Germinal center (tissue), 1 donor: ENCODE results near the gene PPP6R1.

ENCODE experiments used
- DNase-seq: peaks from one replicate; pipeline ENCODE4 v3.0.0; 2012; ENCODE audit warnings: mixed read lengths, low spot score

The PPP6R1 gene

DNA sequence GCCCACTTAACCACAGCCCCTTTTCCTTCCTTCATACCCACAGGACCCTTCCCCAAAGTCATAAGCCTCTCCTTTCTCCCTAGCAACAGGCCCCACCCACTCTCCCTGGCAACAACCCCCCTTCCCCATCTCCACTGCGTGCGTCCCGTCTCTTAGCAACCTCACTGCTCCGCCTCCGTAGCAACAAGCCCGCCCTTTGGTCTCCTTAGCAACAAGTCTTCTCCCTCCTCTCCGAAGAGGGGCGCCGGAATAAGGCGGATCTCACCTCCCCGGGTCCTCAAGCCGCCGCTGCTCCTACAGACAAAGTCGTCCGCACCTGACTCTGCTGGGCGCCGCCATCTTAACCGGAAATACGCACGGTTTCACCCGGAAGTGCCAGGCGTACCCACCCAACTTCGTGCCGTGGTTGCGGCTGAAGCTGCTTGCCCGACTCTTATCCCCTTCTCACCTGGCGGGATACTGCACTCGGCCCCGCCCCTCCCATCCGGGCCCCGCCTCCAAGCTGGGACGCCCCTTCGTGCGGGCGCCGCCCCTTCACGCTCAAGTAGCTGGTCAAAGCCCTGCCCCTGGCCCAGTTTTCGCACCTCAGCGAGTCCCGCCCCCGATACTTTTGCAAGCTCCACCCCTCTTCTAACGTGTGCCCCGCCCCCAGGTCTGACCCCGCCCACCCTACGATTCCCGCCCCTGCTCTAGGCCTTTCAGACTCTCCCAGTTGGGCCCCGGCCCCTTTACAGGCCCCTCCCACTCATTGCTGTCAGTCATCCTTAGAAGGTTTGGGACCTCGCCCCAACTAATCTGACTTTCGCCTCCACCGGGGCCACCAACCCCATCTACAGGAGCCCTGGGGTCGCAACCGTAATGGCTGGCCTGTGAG, 21.2 kb upstream of the PPP6R1 start, which contains the start of gene HSPBP1:
Gene HSPBP1, minus strand, starts transcription at position 341 of the 874 bp plus-strand sequence. CDS start 502 bp downstream, outside the sequence.
- DNase-seq, result peak; percentile 89

DNA sequence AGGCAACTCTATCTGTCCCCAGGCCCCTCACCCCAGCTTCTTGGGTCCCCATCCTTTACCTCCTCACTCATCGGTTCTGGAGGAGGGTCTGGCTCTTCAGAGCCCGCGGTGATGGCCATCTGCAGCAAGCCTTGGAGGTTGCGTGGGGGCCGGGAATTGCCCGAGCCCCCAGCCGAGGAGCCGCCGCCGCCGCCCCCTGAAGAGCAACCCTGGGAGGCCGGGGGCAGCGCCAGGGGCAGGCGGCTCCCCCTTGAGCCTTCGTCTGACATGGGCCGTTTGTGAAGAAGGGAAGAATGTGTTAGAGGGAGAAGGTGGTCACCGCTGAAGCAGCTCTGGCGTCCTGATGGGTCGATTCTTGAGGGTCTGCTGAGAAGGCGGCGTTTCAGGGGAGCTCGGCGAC, 20.5 kb upstream of the PPP6R1 start:
- no peak for DNase-seq

- DNase-seq, result no peak
These were observed 19.7 kb upstream of the PPP6R1 start for GRCh38 chr19:55278391-55279135.

DNA sequence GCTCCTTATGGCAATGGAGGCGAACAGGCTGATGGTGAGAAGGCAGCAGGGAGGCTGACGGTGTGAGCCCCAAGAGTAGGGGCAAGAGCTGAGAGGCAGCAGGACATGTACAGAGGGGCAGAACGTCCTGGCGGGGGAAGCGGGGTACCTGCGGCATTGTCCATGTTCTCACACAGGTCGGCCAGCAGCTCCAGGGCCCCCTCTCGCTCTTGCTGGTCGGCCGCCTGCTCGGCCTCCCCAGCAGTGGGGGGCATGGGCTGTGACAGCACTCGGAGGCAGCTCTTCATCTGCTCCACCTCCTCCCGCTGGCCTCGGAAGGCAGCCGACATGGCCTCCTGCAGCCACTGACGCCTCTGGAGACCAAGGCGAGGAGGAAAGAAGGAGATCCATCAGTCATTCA, 18.7 kb upstream of the PPP6R1 start:
- DNase-seq, result no peak

GRCh38 chr19:55276720-55277430, 18.1 kb upstream of the PPP6R1 start:
- peak; percentile 45 for DNase-seq

DNA sequence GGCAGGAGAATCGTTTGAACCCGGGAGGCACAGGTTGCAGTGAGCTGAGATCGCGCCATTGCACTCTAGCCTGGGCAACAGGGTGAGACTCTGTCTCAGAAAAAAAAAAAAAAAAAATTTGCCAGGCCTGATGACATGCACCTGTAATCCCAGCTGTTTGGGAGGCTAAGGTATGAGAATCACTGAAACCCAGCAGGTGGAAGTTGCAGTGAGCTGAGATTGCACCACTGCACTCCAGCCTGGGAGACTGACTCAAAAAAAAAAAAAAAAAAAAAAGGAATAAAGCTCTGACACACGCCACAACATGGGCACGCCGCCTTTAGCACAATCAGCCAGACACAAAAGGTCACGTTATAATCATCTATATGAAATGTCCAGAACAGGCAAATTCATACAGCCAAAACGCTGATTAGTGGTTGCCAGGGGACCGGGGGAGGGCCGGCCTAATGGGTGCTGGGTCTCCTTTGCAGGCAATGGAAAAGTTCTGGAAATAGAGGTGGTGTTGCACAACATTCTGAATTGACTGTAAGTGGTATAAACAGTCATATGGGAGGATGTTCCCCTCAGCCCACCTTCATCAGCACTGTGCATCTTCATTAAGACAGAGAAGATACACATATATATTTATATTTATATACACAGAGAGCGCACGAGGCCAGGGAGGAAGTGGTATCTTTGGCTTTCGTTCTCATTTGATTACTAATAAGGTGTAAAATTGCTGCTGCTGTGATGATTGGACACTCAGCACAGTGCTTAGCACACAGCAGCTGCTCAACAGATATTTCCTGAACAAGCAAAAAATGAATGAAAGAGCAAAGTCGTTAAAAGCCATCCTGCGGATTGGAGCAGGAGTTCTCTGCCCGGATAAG, 17.3 kb upstream of the PPP6R1 start:
- peak; percentile 69 for DNase-seq

DNA sequence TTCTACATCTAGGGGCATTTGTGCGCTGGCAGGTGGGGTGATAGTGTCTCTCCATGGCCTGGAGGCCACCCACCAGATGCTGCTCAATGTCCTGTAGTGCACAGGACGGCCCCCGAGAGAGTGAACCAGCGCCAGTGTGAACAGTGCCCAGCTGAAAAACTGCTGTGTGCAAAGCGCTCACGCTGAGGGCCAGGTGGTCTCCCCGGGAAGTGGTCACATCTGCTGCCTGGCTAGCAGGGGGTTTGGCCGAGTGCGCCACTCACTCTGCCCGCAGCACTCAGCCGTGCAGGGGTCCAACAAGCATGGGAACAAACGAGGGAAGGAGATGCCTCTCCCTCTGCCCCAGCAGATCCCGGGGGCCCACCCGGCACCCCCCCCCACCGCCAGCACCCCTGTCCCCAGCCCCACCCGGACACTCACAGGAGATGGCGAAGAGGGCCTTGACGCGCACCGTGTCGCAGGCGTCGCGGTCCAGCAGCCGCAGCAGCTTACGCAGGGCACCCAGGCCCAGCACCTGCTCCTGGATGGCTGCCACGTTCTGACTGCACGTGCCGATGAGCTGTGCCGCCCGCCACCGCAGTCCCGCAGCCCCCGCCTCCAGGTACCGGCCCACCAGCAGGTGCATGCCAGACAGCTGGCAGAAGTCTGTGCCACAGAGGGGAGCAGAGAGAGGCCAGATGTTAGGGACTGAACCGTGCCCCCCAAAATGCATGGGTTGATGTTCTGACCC, 15.3 kb upstream of the PPP6R1 start:
- DNase-seq, result no peak

- DNase-seq, result no peak
These were observed 13.3 kb upstream of the PPP6R1 start for GRCh38 chr19:55272142-55272541.

GRCh38 chr19:55270172-55270942, 11.5 kb upstream of the PPP6R1 start:
- DNase-seq, result no peak

GRCh38 chr19:55269299-55269698, 10.5 kb upstream of the PPP6R1 start:
- no peak for DNase-seq

DNA sequence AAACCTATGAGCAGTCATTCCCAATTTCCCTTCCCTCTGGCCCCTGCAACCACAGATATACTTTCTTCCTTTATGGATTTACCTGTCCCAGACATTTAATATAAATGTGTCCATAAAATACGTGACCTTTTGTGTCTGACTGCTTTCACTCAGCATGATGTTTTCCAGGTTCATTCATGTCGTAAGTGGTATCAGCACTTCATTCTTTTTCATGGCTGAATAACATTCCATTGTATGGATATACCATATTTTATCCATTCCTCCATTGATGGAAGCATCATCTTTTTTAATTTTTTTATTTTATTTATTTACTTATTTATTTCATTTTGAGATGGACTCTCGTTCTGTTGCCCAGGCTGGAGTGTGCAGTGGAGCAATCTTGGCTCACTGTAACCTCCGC, 8.0 kb upstream of the PPP6R1 start:
- DNase-seq, result no peak

GRCh38 chr19:55266404-55266803, 7.6 kb upstream of the PPP6R1 start:
- no peak for DNase-seq

DNA sequence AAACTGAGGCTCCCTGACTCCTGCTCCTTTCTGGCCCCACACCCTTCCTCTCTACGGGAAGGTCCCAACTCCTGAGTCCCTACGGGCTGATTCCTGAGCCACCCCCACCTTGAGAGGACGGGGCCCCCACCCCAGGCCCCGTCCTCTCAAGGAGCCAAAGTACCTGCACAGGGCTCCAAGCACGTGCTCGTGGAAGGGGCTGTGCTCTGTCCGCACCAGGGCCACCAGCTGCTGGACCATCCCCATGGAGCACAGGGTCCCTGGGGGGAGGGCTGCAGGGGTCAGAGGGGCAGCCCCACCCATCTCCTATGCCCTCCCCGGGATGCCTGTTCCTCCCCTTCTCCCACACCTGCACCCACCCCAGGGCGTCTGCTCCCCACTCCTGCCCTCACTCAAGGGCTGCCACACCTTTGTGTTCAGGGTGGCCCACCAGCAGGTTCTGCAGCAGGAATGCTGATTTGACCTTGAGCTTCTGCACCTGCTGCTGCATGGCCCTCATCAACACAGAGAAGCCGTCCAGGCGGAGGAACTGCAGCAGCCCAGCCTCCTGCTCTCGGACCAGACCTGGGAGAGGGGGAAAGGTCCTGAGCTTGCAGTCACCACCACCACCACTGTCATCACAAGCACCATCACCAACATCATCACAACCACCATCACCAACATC, 7.0 kb upstream of the PPP6R1 start:
- DNase-seq, result no peak

GRCh38 chr19:55265173-55265572, 6.4 kb upstream of the PPP6R1 start:
- DNase-seq, result no peak

- DNase-seq, result no peak
These were observed 5.7 kb upstream of the PPP6R1 start for GRCh38 chr19:55264531-55264930.

DNA sequence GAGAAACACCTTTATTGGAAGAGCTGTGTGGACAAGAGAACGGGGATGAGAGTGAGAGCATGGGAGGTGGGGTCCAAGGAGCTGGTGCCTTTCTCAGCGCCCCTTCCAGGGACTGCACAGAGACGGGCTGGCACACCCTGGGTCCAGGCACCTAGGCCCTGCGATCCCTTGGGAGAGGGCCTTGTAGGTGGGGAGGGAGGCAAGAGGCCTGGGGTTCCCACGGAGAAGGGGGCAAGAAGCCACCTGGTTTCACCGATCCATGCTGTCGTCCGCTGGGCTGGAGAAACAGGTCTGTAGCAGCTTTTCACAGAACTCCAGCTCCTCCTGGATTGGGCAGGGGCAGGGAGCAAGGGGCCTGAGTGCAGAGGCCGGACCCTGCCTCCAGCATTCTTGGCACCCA, 3.5 kb upstream of the PPP6R1 start:
- DNase-seq, result no peak

DNA sequence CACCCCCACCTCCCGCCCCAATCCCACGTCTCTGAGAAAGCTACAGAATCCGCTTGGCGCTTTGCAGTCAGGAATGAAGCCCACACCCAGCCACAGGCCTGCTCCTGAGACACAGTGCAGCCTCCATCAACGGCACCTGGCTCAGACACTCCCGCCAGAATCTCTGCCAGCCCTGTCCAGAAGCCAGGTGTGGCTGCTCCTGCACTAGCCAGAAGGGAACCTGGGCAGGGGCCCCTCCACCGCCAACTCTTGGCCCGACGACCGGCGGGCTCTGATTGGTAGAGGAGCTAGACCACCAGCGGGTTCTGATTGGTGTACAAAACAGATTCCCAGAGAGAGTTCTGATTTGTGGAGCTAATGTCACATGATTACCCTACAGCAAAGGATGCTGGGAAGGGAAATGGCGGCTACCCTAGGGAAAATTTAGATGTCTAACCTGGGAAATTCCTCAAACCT, 2.9 kb upstream of the PPP6R1 start:
- no peak for DNase-seq

DNA sequence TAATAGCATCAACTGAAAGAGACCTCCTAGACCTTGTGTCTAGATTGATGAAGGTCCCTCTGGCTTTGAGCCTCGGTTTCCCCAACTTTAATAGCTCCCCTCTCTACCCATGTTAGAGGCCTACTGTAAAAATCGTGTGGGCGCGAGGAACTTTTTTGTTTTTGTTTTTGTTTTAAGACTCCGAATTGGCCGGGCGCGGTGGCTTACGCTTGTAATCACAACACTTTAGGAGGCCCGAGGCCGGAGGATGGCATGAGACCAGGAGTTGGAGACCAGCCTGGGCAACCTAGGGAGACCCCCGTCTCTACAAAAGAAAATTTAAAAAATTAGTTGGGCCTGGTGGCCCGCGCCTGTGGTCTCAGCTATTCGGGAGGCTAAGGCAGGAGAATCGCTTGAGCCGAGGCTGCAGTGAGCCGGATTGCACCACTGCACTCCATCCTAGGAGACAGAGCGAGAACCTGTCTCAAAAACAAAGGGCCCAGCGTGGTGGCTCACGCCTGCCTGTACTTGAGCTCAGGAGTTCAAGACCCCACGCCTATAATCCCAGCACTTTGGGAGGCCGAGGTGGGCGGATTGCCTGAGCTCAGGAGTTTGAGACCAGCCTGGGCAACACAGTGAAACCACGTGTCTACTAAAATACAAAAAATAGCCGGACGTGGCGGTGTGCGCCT, 858 bp upstream of the PPP6R1 start:
- DNase-seq, result no peak

- peak; percentile 68 for DNase-seq
These were observed 365 bp downstream of the PPP6R1 start for GRCh38 chr19:55258476-55258827.
